ENCODE results near the gene BOD1L2.

Gene BOD1L2

DNA sequence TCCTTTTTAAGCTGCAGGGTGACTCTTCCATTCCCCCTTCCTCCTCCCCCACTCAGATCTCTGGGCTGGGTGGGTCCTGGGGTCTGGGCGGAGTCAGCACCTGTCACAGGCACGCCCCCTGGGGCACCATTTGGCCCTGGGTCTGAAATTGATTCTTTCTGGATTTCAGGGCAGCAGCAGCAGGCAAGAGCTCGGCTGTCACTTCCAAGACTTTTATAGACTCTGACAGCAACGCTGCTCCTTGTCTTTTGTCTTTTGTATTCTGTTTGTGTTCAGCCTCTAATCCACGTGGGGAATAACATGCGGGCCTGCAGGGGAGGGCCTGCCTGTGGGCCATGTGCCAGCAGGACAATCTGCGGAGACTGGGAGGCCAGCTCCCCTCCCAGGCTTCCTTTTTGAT is 3.9 kb downstream of the BOD1L2 start:
- no peak overlapping the region for H3K9ac ChIP-seq (ENCODE audit: low read length in 2 of 2)
- H3K36me3 ChIP-seq (ENCODE audit: control insufficient read depth in 2 of 2, insufficient read depth in 2 of 2, low read length in 2 of 2) = no peaks in the 10 kb centered on the region
- peaks cover 2% of the 10 kb centered on the region for H3K4me1 ChIP-seq (ENCODE audit: control insufficient read depth, insufficient read depth, low read length)
- no peak overlapping the region for H3K4me3 ChIP-seq (ENCODE audit: low read length in 2 of 2)
- peaks cover 12 to 15% of the 10 kb centered on the region in 2 donors for H3K27me3 ChIP-seq (ENCODE audit: control insufficient read depth in 1 of 2, insufficient read depth in 2 of 2, low read length in 2 of 2)
- no peak overlapping the region for H3K27ac ChIP-seq (ENCODE audit: low read length)
- H3K9me3 ChIP-seq (ENCODE audit: control insufficient read depth in 2 of 2, low read length in 2 of 2) = no peaks in the 10 kb centered on the region

DNA sequence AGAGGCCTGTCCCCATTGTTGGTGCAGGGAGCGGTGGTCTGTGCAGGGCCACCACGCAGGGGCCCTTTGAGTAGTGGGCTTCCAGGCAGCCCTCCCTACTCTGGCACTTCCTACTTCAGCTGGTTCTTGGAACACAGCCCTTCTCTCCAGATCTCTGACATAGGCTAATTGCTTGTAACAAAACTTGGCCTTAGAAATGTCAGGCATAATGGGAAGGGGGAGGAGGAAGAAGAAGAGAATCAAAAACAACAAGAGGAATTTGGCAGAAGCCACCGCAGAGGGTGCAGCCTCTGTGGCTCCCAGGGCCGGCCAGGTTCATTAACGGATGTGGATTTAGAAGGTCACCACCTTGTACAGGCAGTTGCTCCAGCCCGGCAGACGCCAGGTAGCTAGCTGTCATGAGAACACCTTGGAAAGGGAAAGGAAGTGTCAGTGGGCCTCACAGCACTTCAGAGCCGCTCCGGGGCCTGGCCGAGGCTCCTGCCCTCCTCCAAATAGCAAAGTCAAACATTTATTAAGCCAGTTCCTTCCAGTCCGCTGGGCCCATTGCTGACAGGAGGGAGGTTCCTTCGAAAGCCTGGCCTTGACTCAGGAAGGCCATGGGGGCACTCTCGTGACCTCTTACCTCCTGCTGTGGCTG is 7.4 kb downstream of the BOD1L2 start:
- H3K4me3 ChIP-seq (ENCODE audit: low read length in 2 of 2) = no peak overlapping the region

DNA sequence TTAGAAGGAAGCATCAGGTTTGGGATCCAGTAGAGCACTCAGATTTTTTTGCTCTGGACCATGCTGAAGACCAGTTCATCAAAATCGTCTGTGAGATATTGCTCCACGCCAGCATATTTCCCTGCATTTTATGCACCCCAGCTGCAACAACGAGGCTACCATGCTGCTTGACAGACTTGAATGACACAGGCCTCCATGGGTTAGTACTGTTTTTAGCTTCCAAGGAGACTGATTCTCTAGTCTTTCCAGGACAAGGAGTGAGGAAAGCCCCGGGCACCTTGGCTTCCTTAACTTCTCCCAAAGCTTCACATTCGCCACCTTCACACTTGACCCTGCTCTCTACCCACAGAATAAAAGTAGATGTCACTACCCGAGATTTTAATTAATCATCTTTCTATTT is 17.5 kb downstream of the BOD1L2 start:
- Histone ChIP-seq H3K4me3 (ENCODE audit: low read length in 2 of 2) (no peak overlapping the region), H3K9me3 (ENCODE audit: control insufficient read depth in 2 of 2, low read length in 2 of 2) (peaks cover 0 to 6% of the 10 kb centered on the region in 2 donors), H3K36me3 (ENCODE audit: control insufficient read depth in 2 of 2, insufficient read depth in 2 of 2, low read length in 2 of 2) (no peaks in the 10 kb centered on the region), H3K4me1 (ENCODE audit: control insufficient read depth, insufficient read depth, low read length) (no peaks in the 10 kb centered on the region), H3K27ac (ENCODE audit: low read length) (no peak overlapping the region), H3K27me3 (ENCODE audit: control insufficient read depth in 1 of 2, insufficient read depth in 2 of 2, low read length in 2 of 2) (no peaks in the 10 kb centered on the region), H3K9ac (ENCODE audit: low read length in 2 of 2) (no peak overlapping the region)

More for the DNA sequence above, 7.4 kb downstream of the BOD1L2 start:
- Histone ChIP-seq H3K27me3 (ENCODE audit: control insufficient read depth in 1 of 2, insufficient read depth in 2 of 2, low read length in 2 of 2) (peaks cover 3 to 8% of the 10 kb centered on the region in 2 donors), H3K4me1 (ENCODE audit: control insufficient read depth, insufficient read depth, low read length) (peaks cover 2% of the 10 kb centered on the region), H3K9me3 (ENCODE audit: control insufficient read depth in 2 of 2, low read length in 2 of 2) (no peaks in the 10 kb centered on the region), H3K36me3 (ENCODE audit: control insufficient read depth in 2 of 2, insufficient read depth in 2 of 2, low read length in 2 of 2) (no peaks in the 10 kb centered on the region), H3K27ac (ENCODE audit: low read length) (no peak overlapping the region), H3K9ac (ENCODE audit: low read length in 2 of 2) (no peak overlapping the region)

DNA sequence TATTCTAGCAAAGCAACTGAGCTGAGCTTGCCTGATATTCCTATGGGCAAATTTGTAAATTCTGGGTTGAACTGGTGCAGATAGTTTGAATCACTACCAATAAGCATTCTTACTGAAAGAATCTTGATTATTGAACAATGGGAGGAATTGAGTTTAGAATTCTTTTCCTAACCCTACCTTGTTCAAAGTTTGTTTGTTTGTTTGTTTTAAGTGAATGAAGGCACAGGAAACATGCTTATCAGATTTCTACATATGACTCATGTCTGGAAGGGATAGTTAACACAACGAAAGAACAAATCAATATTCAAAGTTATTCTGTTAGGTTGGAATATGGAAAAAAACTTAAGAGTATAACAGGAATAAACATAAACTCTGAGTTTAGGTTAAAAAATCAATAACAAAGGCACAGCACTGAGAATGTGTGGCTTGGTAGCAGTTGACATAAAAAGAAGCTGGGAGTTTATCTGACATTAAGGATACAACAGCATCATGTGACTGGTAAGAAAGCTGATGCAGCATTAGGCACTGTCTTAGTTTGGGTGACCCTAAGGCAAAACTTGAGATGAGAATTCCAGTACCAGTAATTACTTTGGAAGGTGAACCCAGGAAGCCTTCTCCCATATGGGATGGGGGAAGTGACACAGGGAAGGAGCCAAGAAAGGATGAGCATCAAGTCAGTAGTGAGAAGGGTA is 20.9 kb downstream of the BOD1L2 start:
- Histone ChIP-seq H3K27me3 (ENCODE audit: control insufficient read depth in 1 of 2, insufficient read depth in 2 of 2, low read length in 2 of 2) (no peaks in the 10 kb centered on the region), H3K4me3 (ENCODE audit: low read length in 2 of 2) (no peak overlapping the region), H3K9me3 (ENCODE audit: control insufficient read depth in 2 of 2, low read length in 2 of 2) (peaks cover 0 to 6% of the 10 kb centered on the region in 2 donors), H3K9ac (ENCODE audit: low read length in 2 of 2) (no peak overlapping the region), H3K4me1 (ENCODE audit: control insufficient read depth, insufficient read depth, low read length) (no peaks in the 10 kb centered on the region), H3K36me3 (ENCODE audit: control insufficient read depth in 2 of 2, insufficient read depth in 2 of 2, low read length in 2 of 2) (no peaks in the 10 kb centered on the region), H3K27ac (ENCODE audit: low read length) (no peak overlapping the region)

DNA sequence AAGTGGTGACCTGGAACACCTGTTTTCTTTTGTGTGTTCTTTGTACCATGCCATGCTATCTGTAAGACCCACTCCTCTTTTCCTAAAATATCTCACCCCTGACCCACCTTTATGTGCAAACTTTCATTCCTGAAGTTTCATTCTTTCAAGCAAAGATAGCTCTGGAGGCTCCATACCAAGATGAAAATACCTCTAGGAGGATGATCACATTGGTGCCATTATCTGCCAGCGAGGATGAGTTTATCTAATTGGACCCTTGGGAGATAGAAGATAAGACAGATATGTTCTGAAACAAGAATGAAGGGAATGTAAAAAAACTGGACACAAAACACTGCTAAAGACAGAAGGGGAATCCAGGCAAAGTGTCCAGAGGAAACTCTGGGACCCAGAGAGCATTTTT is 24.1 kb downstream of the BOD1L2 start:
- no peaks in the 10 kb centered on the region for H3K4me1 ChIP-seq (ENCODE audit: control insufficient read depth, insufficient read depth, low read length)
- peaks cover 0 to 3% of the 10 kb centered on the region in 2 donors for H3K9me3 ChIP-seq (ENCODE audit: control insufficient read depth in 2 of 2, low read length in 2 of 2)
- no peaks in the 10 kb centered on the region for H3K27me3 ChIP-seq (ENCODE audit: control insufficient read depth in 1 of 2, insufficient read depth in 2 of 2, low read length in 2 of 2)
- H3K9ac ChIP-seq (ENCODE audit: low read length in 2 of 2) = no peak overlapping the region
- no peak overlapping the region for H3K4me3 ChIP-seq (ENCODE audit: low read length in 2 of 2)
- H3K36me3 ChIP-seq (ENCODE audit: control insufficient read depth in 2 of 2, insufficient read depth in 2 of 2, low read length in 2 of 2) = no peaks in the 10 kb centered on the region
- H3K27ac ChIP-seq (ENCODE audit: low read length) = no peak overlapping the region

DNA sequence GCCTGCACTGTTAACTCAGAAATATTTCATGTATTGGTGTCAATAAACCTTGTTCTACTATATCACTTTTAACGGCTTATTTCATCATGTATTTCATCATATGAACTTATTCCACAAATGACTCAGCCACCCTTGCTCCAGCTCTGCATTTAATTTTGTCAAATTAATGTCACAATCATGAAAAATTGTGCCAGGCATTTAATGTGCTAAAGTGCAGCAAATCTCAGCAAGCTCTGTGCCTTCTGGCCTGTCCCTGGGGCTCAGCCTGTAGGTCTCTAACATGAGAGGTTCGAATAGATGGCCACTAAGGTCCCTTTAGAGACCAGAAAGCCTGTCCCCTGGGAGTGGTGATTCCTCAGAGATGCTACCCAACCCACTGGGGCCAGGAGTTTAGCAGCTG is 28.6 kb downstream of the BOD1L2 start:
- no peaks in the 10 kb centered on the region for H3K4me1 ChIP-seq (ENCODE audit: control insufficient read depth, insufficient read depth, low read length)

GRCh38 chr18:57185434-57185833 is 38.5 kb downstream of the BOD1L2 start:
- no peak overlapping the region for H3K27ac ChIP-seq (ENCODE audit: low read length)
- peaks cover 7 to 10% of the 10 kb centered on the region in 2 donors for H3K9me3 ChIP-seq (ENCODE audit: control insufficient read depth in 2 of 2, low read length in 2 of 2)
- H3K4me1 ChIP-seq (ENCODE audit: control insufficient read depth, insufficient read depth, low read length) = no peaks in the 10 kb centered on the region
- H3K36me3 ChIP-seq (ENCODE audit: control insufficient read depth in 2 of 2, insufficient read depth in 2 of 2, low read length in 2 of 2) = no peaks in the 10 kb centered on the region
- no peak overlapping the region for H3K9ac ChIP-seq (ENCODE audit: low read length in 2 of 2)
- no peaks in the 10 kb centered on the region for H3K27me3 ChIP-seq (ENCODE audit: control insufficient read depth in 1 of 2, insufficient read depth in 2 of 2, low read length in 2 of 2)
- no peak overlapping the region for H3K4me3 ChIP-seq (ENCODE audit: low read length in 2 of 2)

More for the DNA sequence above, 28.6 kb downstream of the BOD1L2 start:
- Histone ChIP-seq H3K9me3 (ENCODE audit: control insufficient read depth in 2 of 2, low read length in 2 of 2) (peaks cover 0 to 3% of the 10 kb centered on the region in 2 donors), H3K4me3 (ENCODE audit: low read length in 2 of 2) (no peak overlapping the region), H3K9ac (ENCODE audit: low read length in 2 of 2) (no peak overlapping the region), H3K27ac (ENCODE audit: low read length) (no peak overlapping the region), H3K27me3 (ENCODE audit: control insufficient read depth in 1 of 2, insufficient read depth in 2 of 2, low read length in 2 of 2) (no peaks in the 10 kb centered on the region), H3K36me3 (ENCODE audit: control insufficient read depth in 2 of 2, insufficient read depth in 2 of 2, low read length in 2 of 2) (no peaks in the 10 kb centered on the region)

GRCh38 chr18:57188851-57189557 is 42.1 kb downstream of the BOD1L2 start:
- Histone ChIP-seq H3K9me3 (ENCODE audit: control insufficient read depth in 2 of 2, low read length in 2 of 2) (peaks cover 10 to 15% of the 10 kb centered on the region in 2 donors), H3K27ac (ENCODE audit: low read length) (no peak overlapping the region), H3K27me3 (ENCODE audit: control insufficient read depth in 1 of 2, insufficient read depth in 2 of 2, low read length in 2 of 2) (no peaks in the 10 kb centered on the region), H3K4me3 (ENCODE audit: low read length in 2 of 2) (no peak overlapping the region), H3K9ac (ENCODE audit: low read length in 2 of 2) (no peak overlapping the region), H3K4me1 (ENCODE audit: control insufficient read depth, insufficient read depth, low read length) (no peaks in the 10 kb centered on the region), H3K36me3 (ENCODE audit: control insufficient read depth in 2 of 2, insufficient read depth in 2 of 2, low read length in 2 of 2) (no peaks in the 10 kb centered on the region)

DNA sequence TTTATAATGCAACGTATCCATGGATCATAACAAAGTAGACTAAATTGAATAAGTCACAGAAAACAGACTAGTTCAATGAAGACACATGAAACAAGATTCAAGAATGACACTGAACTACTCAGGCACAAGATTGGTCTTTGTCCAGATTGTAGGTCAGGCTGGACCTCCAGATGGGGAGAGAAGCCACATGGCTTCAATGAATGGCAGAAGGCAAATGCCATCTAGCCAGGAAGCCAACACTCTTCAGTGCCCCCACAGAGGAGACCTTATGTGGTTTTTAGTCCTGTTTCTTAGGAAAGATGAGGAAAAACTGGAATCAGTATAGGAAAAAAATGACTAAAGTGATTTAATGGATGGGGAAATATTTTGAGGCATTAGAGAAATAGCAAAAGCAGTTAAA is 43.1 kb downstream of the BOD1L2 start:
- Histone ChIP-seq H3K9ac (ENCODE audit: low read length in 2 of 2) (no peak overlapping the region), H3K27ac (ENCODE audit: low read length) (no peak overlapping the region), H3K27me3 (ENCODE audit: control insufficient read depth in 1 of 2, insufficient read depth in 2 of 2, low read length in 2 of 2) (no peaks in the 10 kb centered on the region), H3K4me3 (ENCODE audit: low read length in 2 of 2) (no peak overlapping the region), H3K9me3 (ENCODE audit: control insufficient read depth in 2 of 2, low read length in 2 of 2) (peaks cover 10 to 15% of the 10 kb centered on the region in 2 donors), H3K36me3 (ENCODE audit: control insufficient read depth in 2 of 2, insufficient read depth in 2 of 2, low read length in 2 of 2) (no peaks in the 10 kb centered on the region), H3K4me1 (ENCODE audit: control insufficient read depth, insufficient read depth, low read length) (no peaks in the 10 kb centered on the region)

- Histone ChIP-seq H3K4me3 (ENCODE audit: low read length in 2 of 2) (no peak overlapping the region), H3K27ac (ENCODE audit: low read length) (no peak overlapping the region), H3K9ac (ENCODE audit: low read length in 2 of 2) (no peak overlapping the region), H3K36me3 (ENCODE audit: control insufficient read depth in 2 of 2, insufficient read depth in 2 of 2, low read length in 2 of 2) (no peaks in the 10 kb centered on the region), H3K4me1 (ENCODE audit: control insufficient read depth, insufficient read depth, low read length) (no peaks in the 10 kb centered on the region), H3K9me3 (ENCODE audit: control insufficient read depth in 2 of 2, low read length in 2 of 2) (peaks cover 4 to 6% of the 10 kb centered on the region in 2 donors), H3K27me3 (ENCODE audit: control insufficient read depth in 1 of 2, insufficient read depth in 2 of 2, low read length in 2 of 2) (no peaks in the 10 kb centered on the region)
Measured at GRCh38 chr18:57194070-57194469, 47.2 kb downstream of the BOD1L2 start.

Data from stomach smooth muscle (tissue), 2 donors.